HG02642 (cell line): ENCODE results near the gene DVL1.

Experiments used
- ATAC-seq: cut with Tn5 transposase; IDR thresholded peaks from one replicate; pipeline ENCODE4 v1.9.1; 2021; ENCODE audit warnings: mild to moderate bottlenecking; ENCODE audit not compliant: unreplicated experiment, poor library complexity

Gene DVL1

GRCh38 chr1:1302951-1303509 is 46.2 kb downstream of the DVL1 start:
- no peak for ATAC-seq

- ATAC-seq = no peak
Measured at GRCh38 chr1:1302006-1302430, 47.2 kb downstream of the DVL1 start.

GRCh38 chr1:1300352-1300739 is 48.9 kb downstream of the DVL1 start:
- ATAC-seq = no peak

- no peak for ATAC-seq
Measured at GRCh38 chr1:1299686-1300351, 49.4 kb downstream of the DVL1 start.

GRCh38 chr1:1298861-1299685 is 50.1 kb downstream of the DVL1 start:
- no peak for ATAC-seq

- ATAC-seq = no peak
Measured at GRCh38 chr1:1297802-1298424, 51.3 kb downstream of the DVL1 start.

- ATAC-seq = no peak
Measured at GRCh38 chr1:1296070-1297061, 52.9 kb downstream of the DVL1 start.

- ATAC-seq = no peak
Measured at GRCh38 chr1:1295154-1295923, 53.9 kb downstream of the DVL1 start.

- ATAC-seq = no peak
Measured at GRCh38 chr1:1294250-1294890, 54.8 kb downstream of the DVL1 start.

- no peak for ATAC-seq
Measured at GRCh38 chr1:1293263-1294249, 55.7 kb downstream of the DVL1 start.

GRCh38 chr1:1292851-1293250 is 56.4 kb downstream of the DVL1 start:
- ATAC-seq = no peak

GRCh38 chr1:1292442-1292779 is 56.8 kb downstream of the DVL1 start:
- ATAC-seq = no peak

GRCh38 chr1:1291548-1292441 is 57.4 kb downstream of the DVL1 start:
- ATAC-seq = no peak

- no peak for ATAC-seq
Measured at GRCh38 chr1:1291023-1291528, 58.1 kb downstream of the DVL1 start.

GRCh38 chr1:1290238-1290731 is 58.9 kb downstream of the DVL1 start:
- ATAC-seq = no peak
